ENCODE measurements around the gene CELSR3.

GRCh38 chr3:48587686-48588085, 75.0 kb downstream of the CELSR3 start:
- TF ChIP-seq POLR2A (IDR thresholded peaks at IDR 0.05) (no peak), CTCF (IDR thresholded peaks at IDR 0.05) (no peak), EP300 (IDR thresholded peaks at IDR 0.05) (no peak)

Data from sigmoid colon (tissue), 4 donors.